Adipocyte (in vitro differentiated cells): Measurements from ENCODE around the gene PLXNB3.

Source experiments
- DNase-seq: peaks from one replicate; pipeline ENCODE4 v3.0.0-alpha.2; 2015; ENCODE audit warnings: low read depth
- H3K27me3 ChIP-seq: replicated peaks from 2 replicates; pipeline ENCODE4 v1.7.0; 2013; ENCODE audit warnings: mild to moderate bottlenecking, low read length, moderate library complexity; ENCODE audit not compliant: control insufficient read depth, insufficient read depth
- H3K36me3 ChIP-seq: 2 replicates; pipeline ENCODE4 v1.7.0; 2013; ENCODE audit warnings: low read length, mild to moderate bottlenecking, moderate library complexity; ENCODE audit not compliant: control insufficient read depth, insufficient read depth, severe bottlenecking
- H3K4me1 ChIP-seq: 2 replicates; pipeline ENCODE4 v1.7.0; 2013; ENCODE audit warnings: mild to moderate bottlenecking, low read length, moderate library complexity; ENCODE audit not compliant: control insufficient read depth, insufficient read depth
- H3K4me3 ChIP-seq: 2 replicates; pipeline ENCODE4 v1.7.0; 2013; ENCODE audit warnings: mild to moderate bottlenecking, low read length, moderate library complexity
- H3K9ac ChIP-seq: 2 replicates; pipeline ENCODE4 v1.7.0; 2013; ENCODE audit warnings: mild to moderate bottlenecking, low read length, moderate library complexity
- H3K9me3 ChIP-seq: 2 replicates; pipeline ENCODE4 v1.7.0; 2013; ENCODE audit warnings: mild to moderate bottlenecking, low read length, moderate library complexity; ENCODE audit not compliant: control insufficient read depth

Gene PLXNB3

GRCh38 chrX:153763989-153764755, at the start of gene PLXNB3:
Gene PLXNB3 (plus strand): TSS chrX:153764249. CDS start chrX:153765536, 1,287 bp downstream.
- Histone ChIP-seq H3K36me3 (no peaks in the 10 kb centered on the region), H3K9ac (peak within 1 kb of the TSS; percentile 88), H3K4me3 (peak within 1 kb of the TSS; percentile 78), H3K27me3 (no peaks in the 10 kb centered on the region), H3K4me1 (peaks cover 18% of the 10 kb centered on the region), H3K9me3 (no peaks in the 10 kb centered on the region)
- peak; percentile 84 for DNase-seq

- H3K4me3 ChIP-seq, result no peak overlapping the region
Observed at GRCh38 chrX:153714256-153714655, 49.8 kb upstream of the PLXNB3 start.

DNA sequence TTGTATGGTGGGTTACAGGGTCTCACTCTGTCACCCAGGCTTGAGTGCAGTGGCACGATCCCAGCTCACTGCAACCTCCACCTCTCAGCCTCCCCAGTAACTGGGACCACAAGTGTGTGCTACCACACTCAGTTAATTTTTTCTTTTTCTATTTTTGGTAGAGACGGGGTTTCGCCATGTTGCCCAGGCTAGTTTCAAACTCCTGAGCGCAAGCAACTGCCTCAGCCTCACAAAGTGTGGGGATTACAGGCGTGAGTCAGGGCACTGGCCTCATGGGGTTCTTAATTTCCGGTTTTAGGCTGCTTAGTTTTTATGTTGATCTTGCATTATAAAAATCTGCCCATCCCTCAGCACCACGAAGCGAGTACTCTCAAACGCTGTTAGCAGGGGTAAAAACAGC, 46.6 kb upstream of the PLXNB3 start:
- Histone ChIP-seq H3K4me3 (no peak overlapping the region), H3K4me1 (peaks cover 6% of the 10 kb centered on the region), H3K36me3 (peaks cover 67% of the 10 kb centered on the region), H3K9ac (no peak overlapping the region), H3K9me3 (no peaks in the 10 kb centered on the region), H3K27me3 (peaks cover 4% of the 10 kb centered on the region)
- no peak for DNase-seq

More at GRCh38 chrX:153714256-153714655, 49.8 kb upstream of the PLXNB3 start:
- Histone ChIP-seq H3K4me1 (no peaks in the 10 kb centered on the region), H3K9me3 (no peaks in the 10 kb centered on the region), H3K9ac (no peak overlapping the region), H3K36me3 (peaks cover 71% of the 10 kb centered on the region), H3K27me3 (peaks cover 4% of the 10 kb centered on the region)
- no peak for DNase-seq

GRCh38 chrX:153719238-153719637, 44.8 kb upstream of the PLXNB3 start:
- H3K4me3 ChIP-seq, result no peak overlapping the region
- H3K9ac ChIP-seq, result no peak overlapping the region
- no peaks in the 10 kb centered on the region for H3K9me3 ChIP-seq
- H3K27me3 ChIP-seq, result no peaks in the 10 kb centered on the region
- peaks cover 57% of the 10 kb centered on the region for H3K36me3 ChIP-seq
- peaks cover 6% of the 10 kb centered on the region for H3K4me1 ChIP-seq
- no peak for DNase-seq

DNA sequence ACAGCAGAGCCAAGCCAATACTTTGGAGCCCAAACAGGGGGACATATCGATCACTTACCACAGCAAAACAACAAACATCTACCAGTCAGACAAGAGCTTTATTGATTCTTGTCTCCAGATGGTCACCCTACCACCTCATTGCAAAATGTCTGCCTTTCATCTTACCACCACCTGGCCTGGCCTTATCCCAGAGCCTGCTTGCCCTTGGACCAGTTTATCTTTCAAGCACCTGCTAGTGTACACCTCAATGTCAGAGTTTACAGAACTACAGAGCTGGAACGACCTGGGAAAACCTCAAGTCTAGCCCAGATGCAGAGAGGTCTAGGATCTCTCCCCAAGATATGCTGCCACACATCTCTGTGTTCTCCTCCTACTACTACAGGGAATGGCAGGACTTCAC, 44.3 kb upstream of the PLXNB3 start:
- Histone ChIP-seq H3K36me3 (peaks cover 53% of the 10 kb centered on the region), H3K4me1 (peaks cover 6% of the 10 kb centered on the region), H3K9me3 (no peaks in the 10 kb centered on the region), H3K9ac (no peak overlapping the region), H3K27me3 (no peaks in the 10 kb centered on the region), H3K4me3 (no peak overlapping the region)
- no peak for DNase-seq

GRCh38 chrX:153722704-153723350, 41.2 kb upstream of the PLXNB3 start:
- no peak for DNase-seq
- Histone ChIP-seq H3K9me3 (no peaks in the 10 kb centered on the region), H3K36me3 (peaks cover 28% of the 10 kb centered on the region)

GRCh38 chrX:153723351-153724251, 40.4 kb upstream of the PLXNB3 start:
- Histone ChIP-seq H3K36me3 (peaks cover 24% of the 10 kb centered on the region), H3K9me3 (no peaks in the 10 kb centered on the region), H3K9ac (peak overlapping the region; percentile 82), H3K27me3 (no peaks in the 10 kb centered on the region), H3K4me3 (peak overlapping the region; percentile 79), H3K4me1 (peaks cover 37% of the 10 kb centered on the region)
- DNase-seq, result peak; percentile 63

More at GRCh38 chrX:153722704-153723350, 41.2 kb upstream of the PLXNB3 start:
- Histone ChIP-seq H3K27me3 (no peaks in the 10 kb centered on the region), H3K4me3 (peak overlapping the region; percentile 79), H3K4me1 (peaks cover 35% of the 10 kb centered on the region), H3K9ac (peak overlapping the region; percentile 82)

GRCh38 chrX:153724252-153725038, 39.6 kb upstream of the PLXNB3 start, which contains the start of the genes ABCD1 and BCAP31:
Gene ABCD1 (plus strand): TSS chrX:153724856. CDS start chrX:153725267, 411 bp downstream.
Gene BCAP31 (minus strand): TSS chrX:153724387. CDS start chrX:153723244, 1,143 bp downstream.
- H3K9ac ChIP-seq, result peak within 1 kb of the TSS; percentile 82
- DNase-seq, result peak; percentile 93
- H3K36me3 ChIP-seq, result peaks cover 22% of the 10 kb centered on the region
- H3K4me3 ChIP-seq, result peak within 1 kb of the TSS; percentile 79
- peaks cover 37% of the 10 kb centered on the region for H3K4me1 ChIP-seq
- no peaks in the 10 kb centered on the region for H3K27me3 ChIP-seq
- H3K9me3 ChIP-seq, result no peaks in the 10 kb centered on the region

DNA sequence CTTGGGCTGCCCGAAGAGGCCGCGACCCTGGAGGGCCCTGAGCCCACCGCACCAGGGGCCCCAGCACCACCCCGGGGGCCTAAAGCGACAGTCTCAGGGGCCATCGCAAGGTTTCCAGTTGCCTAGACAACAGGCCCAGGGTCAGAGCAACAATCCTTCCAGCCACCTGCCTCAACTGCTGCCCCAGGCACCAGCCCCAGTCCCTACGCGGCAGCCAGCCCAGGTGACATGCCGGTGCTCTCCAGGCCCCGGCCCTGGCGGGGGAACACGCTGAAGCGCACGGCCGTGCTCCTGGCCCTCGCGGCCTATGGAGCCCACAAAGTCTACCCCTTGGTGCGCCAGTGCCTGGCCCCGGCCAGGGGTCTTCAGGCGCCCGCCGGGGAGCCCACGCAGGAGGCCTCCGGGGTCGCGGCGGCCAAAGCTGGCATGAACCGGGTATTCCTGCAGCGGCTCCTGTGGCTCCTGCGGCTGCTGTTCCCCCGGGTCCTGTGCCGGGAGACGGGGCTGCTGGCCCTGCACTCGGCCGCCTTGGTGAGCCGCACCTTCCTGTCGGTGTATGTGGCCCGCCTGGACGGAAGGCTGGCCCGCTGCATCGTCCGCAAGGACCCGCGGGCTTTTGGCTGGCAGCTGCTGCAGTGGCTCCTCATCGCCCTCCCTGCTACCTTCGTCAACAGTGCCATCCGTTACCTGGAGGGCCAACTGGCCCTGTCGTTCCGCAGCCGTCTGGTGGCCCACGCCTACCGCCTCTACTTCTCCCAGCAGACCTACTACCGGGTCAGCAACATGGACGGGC, 38.8 kb upstream of the PLXNB3 start:
- H3K36me3 ChIP-seq, result peaks cover 16% of the 10 kb centered on the region
- no peak for DNase-seq
- peak overlapping the region; percentile 74 for H3K4me3 ChIP-seq
- no peaks in the 10 kb centered on the region for H3K27me3 ChIP-seq
- H3K9ac ChIP-seq, result peak overlapping the region; percentile 80
- H3K4me1 ChIP-seq, result peaks cover 37% of the 10 kb centered on the region
- H3K9me3 ChIP-seq, result no peaks in the 10 kb centered on the region

DNA sequence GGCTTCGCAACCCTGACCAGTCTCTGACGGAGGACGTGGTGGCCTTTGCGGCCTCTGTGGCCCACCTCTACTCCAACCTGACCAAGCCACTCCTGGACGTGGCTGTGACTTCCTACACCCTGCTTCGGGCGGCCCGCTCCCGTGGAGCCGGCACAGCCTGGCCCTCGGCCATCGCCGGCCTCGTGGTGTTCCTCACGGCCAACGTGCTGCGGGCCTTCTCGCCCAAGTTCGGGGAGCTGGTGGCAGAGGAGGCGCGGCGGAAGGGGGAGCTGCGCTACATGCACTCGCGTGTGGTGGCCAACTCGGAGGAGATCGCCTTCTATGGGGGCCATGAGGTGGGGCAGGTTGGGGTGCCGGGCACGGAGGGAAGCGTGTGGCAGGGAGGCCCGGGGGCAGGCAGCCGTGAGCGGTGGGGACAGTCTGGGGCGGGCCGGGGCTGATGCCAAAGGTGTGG, 38.2 kb upstream of the PLXNB3 start:
- Histone ChIP-seq H3K36me3 (peaks cover 10% of the 10 kb centered on the region), H3K9ac (peak overlapping the region; percentile 80), H3K4me3 (peak overlapping the region; percentile 74), H3K9me3 (no peaks in the 10 kb centered on the region), H3K4me1 (peaks cover 39% of the 10 kb centered on the region), H3K27me3 (no peaks in the 10 kb centered on the region)
- no peak for DNase-seq
